KOPT-K1 (cell line): ENCODE results near the gene SH3RF3.

Source experiments
- H3K27ac ChIP-seq: fragments of 200-600 bp; sonication (generic); 2 replicates; pipeline ENCODE4 v1.5.1; 2016; ENCODE audit warnings: antibody characterized with exemption, mild to moderate bottlenecking, low read depth, low read length; ENCODE audit not compliant: poor library complexity, severe bottlenecking
- H3K36me3 ChIP-seq: fragments of 200-600 bp; sonication (generic); 2 replicates; pipeline ENCODE4 v1.5.1; 2017; ENCODE audit warnings: antibody characterized with exemption, mild to moderate bottlenecking, low read length, moderate library complexity; ENCODE audit not compliant: insufficient read depth
- H3K9me3 ChIP-seq: fragments of 200-600 bp; sonication (generic); 2 replicates; pipeline ENCODE4 v1.5.1; 2017; ENCODE audit warnings: antibody characterized with exemption, low read length, mild to moderate bottlenecking; ENCODE audit not compliant: insufficient read depth, poor library complexity, severe bottlenecking

The SH3RF3 gene

GRCh38 chr2:109185821-109186570, 57.0 kb downstream of the SH3RF3 start:
- H3K36me3 ChIP-seq: no peaks in the 10 kb centered on the region
- H3K9me3 ChIP-seq: no peaks in the 10 kb centered on the region

GRCh38 chr2:109186656-109187250, 57.7 kb downstream of the SH3RF3 start:
- Histone ChIP-seq H3K9me3 (no peaks in the 10 kb centered on the region), H3K36me3 (no peaks in the 10 kb centered on the region), H3K27ac (no peak overlapping the region)

More at GRCh38 chr2:109185821-109186570, 57.0 kb downstream of the SH3RF3 start:
- no peak overlapping the region for H3K27ac ChIP-seq

- no peak overlapping the region for H3K27ac ChIP-seq
- H3K9me3 ChIP-seq: no peaks in the 10 kb centered on the region
- H3K36me3 ChIP-seq: no peaks in the 10 kb centered on the region
Measured at GRCh38 chr2:109187711-109188495, 58.9 kb downstream of the SH3RF3 start.

- H3K27ac ChIP-seq: no peak overlapping the region
- no peaks in the 10 kb centered on the region for H3K9me3 ChIP-seq
- no peaks in the 10 kb centered on the region for H3K36me3 ChIP-seq
Measured at GRCh38 chr2:109188496-109188890, 59.5 kb downstream of the SH3RF3 start.

- Histone ChIP-seq H3K27ac (no peak overlapping the region), H3K36me3 (no peaks in the 10 kb centered on the region), H3K9me3 (no peaks in the 10 kb centered on the region)
Measured at GRCh38 chr2:109188898-109189297, 59.9 kb downstream of the SH3RF3 start.

GRCh38 chr2:109189751-109190150, 60.7 kb downstream of the SH3RF3 start:
- Histone ChIP-seq H3K9me3 (no peaks in the 10 kb centered on the region), H3K36me3 (no peaks in the 10 kb centered on the region), H3K27ac (no peak overlapping the region)

GRCh38 chr2:109193807-109194619, 65.0 kb downstream of the SH3RF3 start:
- no peak overlapping the region for H3K27ac ChIP-seq
- H3K9me3 ChIP-seq: no peaks in the 10 kb centered on the region
- H3K36me3 ChIP-seq: no peaks in the 10 kb centered on the region

GRCh38 chr2:109194620-109194937, 65.6 kb downstream of the SH3RF3 start:
- Histone ChIP-seq H3K27ac (no peak overlapping the region), H3K9me3 (no peaks in the 10 kb centered on the region), H3K36me3 (no peaks in the 10 kb centered on the region)

GRCh38 chr2:109195193-109196045, 66.4 kb downstream of the SH3RF3 start:
- Histone ChIP-seq H3K36me3 (no peaks in the 10 kb centered on the region), H3K9me3 (no peaks in the 10 kb centered on the region), H3K27ac (no peak overlapping the region)

- H3K27ac ChIP-seq: no peak overlapping the region
- H3K36me3 ChIP-seq: no peaks in the 10 kb centered on the region
- no peaks in the 10 kb centered on the region for H3K9me3 ChIP-seq
Measured at GRCh38 chr2:109196081-109196875, 67.3 kb downstream of the SH3RF3 start.

GRCh38 chr2:109197491-109198418, 68.8 kb downstream of the SH3RF3 start:
- no peaks in the 10 kb centered on the region for H3K9me3 ChIP-seq
- H3K27ac ChIP-seq: no peak overlapping the region
- no peaks in the 10 kb centered on the region for H3K36me3 ChIP-seq

GRCh38 chr2:109199790-109200189, 70.8 kb downstream of the SH3RF3 start:
- Histone ChIP-seq H3K27ac (no peak overlapping the region), H3K36me3 (no peaks in the 10 kb centered on the region), H3K9me3 (no peaks in the 10 kb centered on the region)
